B cell (primary cell): ENCODE data around the gene LMO3. TPM values are rescaled to one million over a fixed set of nuclear protein-coding genes. Genes with fewer than 3 reads are reported as not detected.

Source experiments
- ATAC-seq: fragments of 200-7000 bp; cut with Tn5 transposase; one replicate; pipeline ENCODE4 v1.10.0; 2021; ENCODE audit warnings: low read depth, mild to moderate bottlenecking, moderate number of reproducible peaks, moderate library complexity
- CTCF ChIA-PET: fragments of 350-600 bp; sonication (Branson Sonifier 250); formaldehyde crosslinking; loops from one replicate; lab custom pipeline; 2021; ENCODE audit warnings: antibody characterized with exemption, inconsistent platforms; lab: Charles Lee
- POLR2A ChIA-PET: fragments of 350-600 bp; sonication (Branson Sonifier 250); formaldehyde crosslinking; loops from one replicate; lab custom pipeline; 2021; ENCODE audit warnings: antibody characterized with exemption; lab: Charles Lee
- DNase-seq: peaks from one replicate; pipeline ENCODE4 v3.0.0; 2013
- H2AFZ ChIP-seq: 2 replicates; pipeline ENCODE4 v1.6.1; 2012; ENCODE audit warnings: mild to moderate bottlenecking, low read depth, low read length; ENCODE audit not compliant: insufficient read depth, poor library complexity, severe bottlenecking
- H3K27ac ChIP-seq, 2 donors: 1 replicate in 1 of 2; 2 replicates in 1 of 2; pipeline ENCODE4 v1.5.1; 2012 to 2013; ENCODE audit warnings: low read length in 2 of 2, mild to moderate bottlenecking in 2 of 2, moderate library complexity in 1 of 2
- H3K27me3 ChIP-seq, 4 experiments: fragments of 200-600 bp in 1 of 4; sonication (generic) in 1 of 4; replicated peaks in 1 of 4; 1 replicate in 2 of 4; 2 replicates in 2 of 4; pipeline versions ENCODE4 v1.6.1 to v1.7.0; 2013 to 2016; ENCODE audit warnings: low read length in 3 of 4, mild to moderate bottlenecking in 2 of 4, mixed read lengths in 1 of 4, moderate library complexity in 1 of 4; ENCODE audit not compliant: insufficient read depth in 4 of 4, control insufficient read depth in 3 of 4; ENCODE audit errors: control extremely low read depth in 1 of 4
- H3K36me3 ChIP-seq, 2 experiments: replicated peaks in 1 of 2; 1 replicate in 1 of 2; 2 replicates in 1 of 2; pipeline versions ENCODE4 v1.6.1 to v1.7.1; 2013; ENCODE audit warnings: low read length in 1 of 2; ENCODE audit not compliant: insufficient read depth in 2 of 2, control insufficient read depth in 1 of 2; ENCODE audit errors: control extremely low read depth in 1 of 2, extremely low read depth in 1 of 2
- H3K4me1 ChIP-seq, 2 donors: fragments of 200-600 bp in 1 of 2; sonication (generic) in 1 of 2; 1 replicate in 1 of 2; 2 replicates in 1 of 2; pipeline versions ENCODE4 v1.5.1 to v1.6.1; 2013 to 2017; ENCODE audit warnings: low read length in 2 of 2; ENCODE audit not compliant: control insufficient read depth in 2 of 2, insufficient read depth in 2 of 2
- H3K4me2 ChIP-seq: replicated peaks from 2 replicates; pipeline ENCODE3; 2012; ENCODE audit warnings: mild to moderate bottlenecking, low read depth, low read length; ENCODE audit not compliant: poor library complexity, severe bottlenecking
- H3K4me3 ChIP-seq, 5 experiments: fragments of 200-600 bp in 1 of 5; sonication (generic) in 1 of 5; 1 replicate in 3 of 5; 2 replicates in 2 of 5; pipeline versions ENCODE4 v1.5.1 to v1.7.0; 2011 to 2016; ENCODE audit warnings: low read length in 4 of 5, mild to moderate bottlenecking in 4 of 5, low read depth in 2 of 5, control low read depth in 1 of 5, moderate library complexity in 1 of 5; ENCODE audit not compliant: insufficient read depth in 1 of 5; ENCODE audit errors: control extremely low read depth in 1 of 5, extremely low read depth in 1 of 5
- H3K79me2 ChIP-seq: fragments of 200-600 bp; sonication (generic); one replicate; pipeline ENCODE4 v1.6.0; 2016; ENCODE audit warnings: low read length; ENCODE audit not compliant: control insufficient read depth, insufficient read depth
- H3K9ac ChIP-seq: fragments of 200-600 bp; sonication (generic); 2 replicates; pipeline ENCODE4 v1.6.1; 2017; ENCODE audit warnings: mild to moderate bottlenecking, low read length, moderate library complexity
- H3K9me3 ChIP-seq, 3 donors: one replicate each; pipeline versions ENCODE4 v1.6.1 to v1.7.1; 2013; ENCODE audit warnings: low read length in 2 of 3; ENCODE audit not compliant: control insufficient read depth in 2 of 3, insufficient read depth in 1 of 3; ENCODE audit errors: control extremely low read depth in 1 of 3
- H4K20me1 ChIP-seq: 2 replicates; pipeline ENCODE4 v1.6.0; 2012; ENCODE audit warnings: mild to moderate bottlenecking, low read length; ENCODE audit not compliant: insufficient read depth, control insufficient read depth, poor library complexity, severe bottlenecking
- H3K27ac Mint-ChIP-seq: one replicate; pipeline ENCODE4 v1.8.0; 2021; ENCODE audit warnings: mixed read lengths
- H3K27me3 Mint-ChIP-seq: one replicate; pipeline ENCODE4 v1.8.0; 2021; ENCODE audit warnings: mixed read lengths
- H3K4me1 Mint-ChIP-seq: one replicate; pipeline ENCODE4 v1.8.0; 2021; ENCODE audit warnings: mixed read lengths
- H3K4me3 Mint-ChIP-seq: one replicate; pipeline ENCODE4 v1.8.0; 2021; ENCODE audit warnings: mixed read lengths
- H3K9me3 Mint-ChIP-seq: one replicate; pipeline ENCODE4 v1.8.0; 2022; ENCODE audit warnings: mixed read lengths; ENCODE audit not compliant: insufficient read depth
- EZH2 ChIP-seq: IDR thresholded peaks from 2 replicates; pipeline ENCODE4 v1.6.1; 2012; ENCODE audit warnings: borderline replicate concordance, low read depth, mild to moderate bottlenecking, moderate library complexity, low read length; ENCODE audit not compliant: insufficient read depth, poor library complexity, severe bottlenecking
- WGBS: methylation state at CpG from one replicate; pipeline ENCODE4 v1.1.5; 2013; ENCODE audit warnings: missing lambda C conversion rate; ENCODE audit not compliant: insufficient coverage; 5-methylcytosine and 5-hydroxymethylcytosine counted together
- intact Hi-C: fragments of 100-400 bp; cut with micrococcal nuclease; formaldehyde crosslinking; loops from one replicate; pipeline ENCODE4 v1.10.0; 2022
- polyA plus RNA-seq: library from polyadenylated mRNA; depleted of rRNA; stranded (reverse); fragments of >200 nt; gene quantifications from 2 replicates; pipeline ENCODE4 v1.2.3, GENCODE V29; 2012
- total RNA-seq, 2 donors: library from RNA; stranded (reverse); fragments of 120-200 nt in 1 of 2; gene quantifications; 1 replicate in 1 of 2; 2 replicates in 1 of 2; pipeline versions ENCODE4 v1.2.3 to v1.2.4, GENCODE V29; 2013 to 2022
- TF ChIP-seq, protein P1 (sequence below): fragments of 200-600 bp; IDR thresholded peaks from one replicate; pipeline ENCODE4 v1.8.0; 2022; ENCODE audit warnings: antibody characterized with exemption, mild to moderate bottlenecking

LMO3 gene
- total and polyA plus RNA-seq, 2 donors (not counting 1 experiment from before 2014, with no cell fraction given), result not detected

DNA sequence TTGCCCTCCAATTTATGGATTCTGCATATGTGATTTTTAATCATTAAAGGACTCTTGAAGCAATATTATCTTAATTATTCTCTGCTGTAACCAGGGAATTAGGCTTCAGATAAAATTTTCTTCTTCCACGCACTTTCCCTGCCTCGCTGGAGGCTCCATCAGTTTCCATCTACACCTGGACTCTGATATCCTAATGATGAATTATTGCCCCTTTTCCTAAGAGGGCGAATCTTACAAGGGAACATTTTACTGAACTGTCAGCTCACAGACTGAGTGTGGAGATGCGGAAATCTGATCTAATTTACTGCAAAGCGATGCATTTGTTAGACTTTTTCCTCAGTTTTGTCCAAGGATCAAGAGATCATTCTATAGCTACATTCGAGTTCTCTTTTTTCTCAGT lies 43.0 kb downstream of the LMO3 start:
- no peaks in the 10 kb centered on the region for H3K4me1 ChIP-seq
- H3K9ac ChIP-seq, result no peak overlapping the region
- POLR2A ChIA-PET, result no interaction called here
- H3K79me2 ChIP-seq, result no peaks in the 10 kb centered on the region
- H3K4me3 ChIP-seq, result no peak overlapping the region
- ATAC-seq (no peak), DNase-seq (no peak)
- intact Hi-C loops, result no loop called here
- H3K36me3 ChIP-seq, result no peaks in the 10 kb centered on the region
- Mint-ChIP-seq H3K27me3 (no peaks in the 10 kb centered on the region), H3K9me3 (no peaks in the 10 kb centered on the region), H3K27ac (no peak overlapping the region), H3K4me1 (no peaks in the 10 kb centered on the region), H3K4me3 (no peak overlapping the region)
- H3K4me2 ChIP-seq, result no peak overlapping the region
- CTCF ChIA-PET, result no interaction called here
- 92% methylated on average over 2 of the region's 6 CpGs for WGBS
- no peak overlapping the region for H3K27ac ChIP-seq
- no peak overlapping the region for H2AFZ ChIP-seq
- TF ChIP-seq EZH2, result no peak
- TF ChIP-seq, protein P1, sequence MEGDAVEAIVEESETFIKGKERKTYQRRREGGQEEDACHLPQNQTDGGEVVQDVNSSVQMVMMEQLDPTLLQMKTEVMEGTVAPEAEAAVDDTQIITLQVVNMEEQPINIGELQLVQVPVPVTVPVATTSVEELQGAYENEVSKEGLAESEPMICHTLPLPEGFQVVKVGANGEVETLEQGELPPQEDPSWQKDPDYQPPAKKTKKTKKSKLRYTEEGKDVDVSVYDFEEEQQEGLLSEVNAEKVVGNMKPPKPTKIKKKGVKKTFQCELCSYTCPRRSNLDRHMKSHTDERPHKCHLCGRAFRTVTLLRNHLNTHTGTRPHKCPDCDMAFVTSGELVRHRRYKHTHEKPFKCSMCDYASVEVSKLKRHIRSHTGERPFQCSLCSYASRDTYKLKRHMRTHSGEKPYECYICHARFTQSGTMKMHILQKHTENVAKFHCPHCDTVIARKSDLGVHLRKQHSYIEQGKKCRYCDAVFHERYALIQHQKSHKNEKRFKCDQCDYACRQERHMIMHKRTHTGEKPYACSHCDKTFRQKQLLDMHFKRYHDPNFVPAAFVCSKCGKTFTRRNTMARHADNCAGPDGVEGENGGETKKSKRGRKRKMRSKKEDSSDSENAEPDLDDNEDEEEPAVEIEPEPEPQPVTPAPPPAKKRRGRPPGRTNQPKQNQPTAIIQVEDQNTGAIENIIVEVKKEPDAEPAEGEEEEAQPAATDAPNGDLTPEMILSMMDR, result no peak
- H3K27me3 ChIP-seq, result no peaks in the 10 kb centered on the region
- H4K20me1 ChIP-seq, result no peaks in the 10 kb centered on the region
- H3K9me3 ChIP-seq, result no peaks in the 10 kb centered on the region

DNA sequence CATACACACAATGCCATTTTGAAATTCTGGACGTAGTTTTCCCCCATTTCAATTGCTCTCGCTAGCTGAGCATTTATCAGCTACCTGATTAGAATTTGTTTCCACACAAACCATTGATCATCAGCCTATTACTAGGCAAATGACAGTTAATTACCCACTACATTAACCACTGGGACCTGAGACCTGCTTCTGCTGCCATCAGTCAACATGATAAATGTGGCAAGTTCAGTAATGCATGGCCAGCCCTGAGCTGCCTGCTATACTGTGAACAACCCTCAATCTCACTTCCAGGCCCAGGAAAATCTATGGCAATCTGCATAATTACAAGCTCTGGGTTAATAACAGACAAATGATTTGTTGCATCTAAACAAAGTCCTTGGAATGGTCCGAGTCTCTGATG lies 43.5 kb downstream of the LMO3 start:
- Mint-ChIP-seq H3K4me1 (no peaks in the 10 kb centered on the region), H3K4me3 (no peak overlapping the region), H3K27ac (no peak overlapping the region), H3K27me3 (no peaks in the 10 kb centered on the region), H3K9me3 (no peaks in the 10 kb centered on the region)
- no peak overlapping the region for H3K27ac ChIP-seq
- ChIA-PET CTCF (no interaction called here), POLR2A (no interaction called here)
- no peak overlapping the region for H3K4me2 ChIP-seq
- H3K4me3 ChIP-seq, result no peak overlapping the region
- no peaks in the 10 kb centered on the region for H3K36me3 ChIP-seq
- no peak for DNase-seq
- intact Hi-C loops, result no loop called here
- no peaks in the 10 kb centered on the region for H3K79me2 ChIP-seq
- no peak overlapping the region for H2AFZ ChIP-seq
- H4K20me1 ChIP-seq, result no peaks in the 10 kb centered on the region
- WGBS, result 92% methylated on average over 2 of the region's 3 CpGs
- no peak for ATAC-seq
- H3K4me1 ChIP-seq, result no peaks in the 10 kb centered on the region
- H3K9me3 ChIP-seq, result no peaks in the 10 kb centered on the region
- H3K9ac ChIP-seq, result no peak overlapping the region
- TF ChIP-seq EZH2, result no peak
- TF ChIP-seq, protein P1, result no peak
- no peaks in the 10 kb centered on the region for H3K27me3 ChIP-seq
